ENCODE measurements around the gene CEACAM19.
"Not testable (repeated sequence)": the region's sequence is repeated elsewhere in the genome, so short reads cannot be mapped to it uniquely, and the experiment has no call there.

Gene CEACAM19

DNA sequence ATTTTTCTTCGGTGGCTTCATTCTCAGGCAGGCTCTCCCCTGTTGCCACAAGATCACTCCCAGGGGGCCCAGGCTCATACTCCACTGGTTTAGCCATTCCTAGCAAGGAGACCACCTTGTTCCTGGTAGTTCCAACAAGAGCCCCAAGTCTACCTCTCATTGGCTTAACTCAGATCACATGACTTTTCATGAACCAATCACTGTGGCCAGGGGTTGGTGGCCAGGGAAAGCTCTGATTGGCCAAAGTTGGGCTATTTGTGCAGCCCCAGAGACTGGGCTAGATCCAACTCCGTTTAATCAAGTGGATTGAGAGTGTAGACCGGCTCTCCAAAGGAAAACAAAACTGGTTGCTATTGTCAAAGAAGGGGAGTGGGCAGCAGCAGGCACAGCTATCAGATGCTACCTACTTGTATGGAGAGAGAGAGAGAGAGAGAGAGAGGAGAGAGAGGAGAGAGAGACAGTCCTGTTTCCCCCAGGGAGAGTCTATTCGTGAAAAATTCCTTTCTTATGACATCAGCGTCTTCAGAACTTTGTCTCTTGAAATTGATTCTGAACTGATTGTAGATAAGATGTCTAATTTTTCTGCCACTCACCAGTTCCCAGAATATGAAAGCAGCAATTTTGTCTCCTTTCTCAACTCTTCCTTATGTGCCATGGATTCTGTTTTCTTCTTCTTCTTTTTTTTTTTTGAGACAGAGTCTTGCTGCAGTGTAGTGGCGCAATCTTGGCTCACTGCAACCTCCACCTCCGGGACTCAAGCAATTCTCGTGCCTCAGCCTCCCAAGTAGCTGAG, 5.9 kb downstream of the CEACAM19 start:
- DNase-seq, result no peak

DNA sequence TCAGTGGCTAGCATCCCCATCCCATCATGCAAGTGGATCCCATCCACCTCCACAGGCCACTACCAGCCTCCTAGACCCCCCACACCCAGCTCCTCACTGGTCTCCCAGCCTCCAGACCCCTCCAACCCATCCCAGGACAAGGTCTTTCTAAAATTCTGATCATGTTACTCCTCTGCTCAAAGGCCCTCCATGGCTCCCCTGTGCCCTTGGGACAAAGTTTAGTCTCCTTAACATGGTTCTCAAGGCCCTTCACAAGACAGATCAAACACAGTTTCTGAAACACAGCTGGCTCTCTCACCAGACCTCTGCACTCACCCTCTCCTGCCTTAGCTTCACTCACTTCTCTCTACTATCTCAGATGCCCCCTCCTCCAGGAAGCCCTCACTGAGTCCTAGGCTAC, 9.3 kb downstream of the CEACAM19 start:
- no peak for DNase-seq

DNA sequence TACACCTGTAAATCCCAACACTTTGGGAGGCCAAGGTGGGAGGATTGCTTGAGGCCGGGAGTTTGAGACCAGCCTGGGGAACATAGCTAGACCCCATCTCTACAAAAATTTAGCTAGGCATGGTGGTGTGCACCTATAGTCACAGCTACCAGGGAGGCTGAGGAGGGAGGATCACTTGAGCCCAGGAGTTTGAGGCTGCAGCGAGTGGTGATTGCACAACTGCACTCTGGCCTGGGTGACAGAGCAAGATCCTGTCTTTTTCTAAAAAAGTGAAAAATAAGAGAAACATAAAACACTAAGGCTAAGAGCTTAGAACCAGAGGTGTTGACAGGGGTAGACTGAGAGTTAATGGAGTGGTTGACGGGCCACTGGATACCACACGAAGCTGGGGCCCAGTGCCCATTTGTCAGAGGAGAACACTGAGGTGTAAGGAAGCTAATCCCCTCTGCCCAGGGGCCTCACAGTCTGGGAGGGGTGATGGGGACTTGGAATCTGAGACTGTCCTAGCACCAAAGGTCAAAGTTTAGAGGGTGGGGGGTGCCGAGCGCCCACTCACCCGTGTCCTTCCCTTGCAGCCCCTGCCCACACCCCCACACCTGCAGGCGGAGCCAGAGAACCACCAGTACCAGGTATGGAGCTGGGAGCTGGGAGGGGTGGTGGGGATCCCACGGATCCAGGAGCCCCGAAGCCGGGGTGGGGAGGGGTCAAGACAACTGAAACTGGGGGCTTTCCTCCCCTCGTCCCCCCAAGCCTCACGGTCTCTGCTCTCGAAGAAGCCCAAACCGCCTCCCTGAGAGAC, 10.9 kb downstream of the CEACAM19 start:
- DNase-seq, result no peak

DNA sequence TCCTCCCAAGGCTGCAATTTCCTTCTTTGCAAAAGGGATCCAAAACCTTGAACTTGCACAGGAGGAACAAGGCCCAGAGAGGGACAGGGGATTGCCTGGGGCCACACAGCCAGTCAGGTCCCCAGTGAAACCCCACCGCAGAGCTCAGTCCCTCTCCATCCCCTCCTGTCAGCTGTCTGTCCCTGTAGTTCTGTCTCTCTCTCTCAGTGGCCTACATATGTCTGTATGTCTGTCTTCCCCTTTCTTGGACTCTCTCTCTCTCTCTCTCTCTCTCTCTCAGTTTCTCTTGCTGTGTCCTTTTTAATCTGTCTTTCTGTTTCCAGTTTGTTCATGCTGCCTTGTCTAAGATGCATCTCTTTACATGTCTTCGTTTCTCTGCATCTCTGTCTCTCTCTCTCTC, 11.5 kb downstream of the CEACAM19 start:
- DNase-seq, result no peak

DNA sequence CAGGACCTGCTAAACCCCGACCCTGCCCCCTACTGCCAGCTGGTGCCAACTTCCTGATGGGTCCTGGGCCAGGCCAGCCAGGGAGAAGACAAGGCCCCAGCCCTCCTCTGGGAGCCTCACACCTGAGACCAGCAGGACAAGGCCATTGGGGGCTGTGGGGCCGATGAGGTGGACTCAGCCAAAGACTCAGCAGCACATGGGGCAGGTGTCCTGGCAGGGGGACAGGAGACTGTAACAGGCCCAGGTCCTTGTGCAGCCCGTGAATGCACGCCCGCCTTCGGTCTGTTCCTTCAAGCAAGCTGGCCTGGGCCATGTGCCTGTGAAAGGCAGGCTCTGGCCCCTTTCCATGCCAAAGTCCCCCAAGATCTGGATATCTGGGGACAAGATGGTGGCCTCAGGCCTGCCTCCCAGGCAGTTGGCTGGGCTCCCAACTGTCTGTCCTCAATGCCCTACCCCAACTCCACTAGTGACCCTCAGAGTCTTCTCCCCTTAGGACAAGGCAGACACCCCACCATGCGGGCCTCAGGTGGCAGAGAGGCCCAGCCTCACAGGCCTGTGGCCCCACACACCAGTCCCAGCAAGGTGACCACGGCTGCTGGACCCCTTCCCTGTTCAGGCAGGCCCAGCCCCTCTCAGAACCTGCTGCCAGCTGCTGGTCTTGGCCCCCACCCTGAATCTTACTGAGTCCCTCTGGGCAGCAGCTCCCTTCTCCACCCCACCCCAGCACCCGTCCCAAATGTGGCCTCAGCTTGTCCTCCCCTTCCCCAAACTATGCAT, 12.3 kb downstream of the CEACAM19 start:
- DNase-seq, result no peak

DNA sequence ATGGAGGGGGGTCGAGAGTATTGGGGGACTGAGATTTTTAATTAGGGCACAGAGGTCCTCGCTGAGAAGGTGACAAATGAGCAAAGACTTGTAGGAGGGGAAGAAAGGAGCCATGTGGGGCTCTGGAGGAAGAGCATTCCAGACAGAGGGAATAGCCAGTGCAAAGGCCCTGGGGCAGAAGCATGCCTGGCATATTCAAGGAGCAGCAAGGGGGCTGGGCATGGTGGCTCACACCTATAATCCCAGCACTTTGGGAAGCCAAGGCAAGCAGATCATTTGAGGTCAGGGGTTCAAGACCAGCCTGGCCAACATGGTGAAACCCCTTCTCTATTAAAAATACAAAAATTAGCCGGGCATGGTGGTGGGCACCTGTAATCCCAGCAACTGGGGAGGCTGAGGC, 13.1 kb downstream of the CEACAM19 start:
- DNase-seq, result not testable (repeated sequence)

DNA sequence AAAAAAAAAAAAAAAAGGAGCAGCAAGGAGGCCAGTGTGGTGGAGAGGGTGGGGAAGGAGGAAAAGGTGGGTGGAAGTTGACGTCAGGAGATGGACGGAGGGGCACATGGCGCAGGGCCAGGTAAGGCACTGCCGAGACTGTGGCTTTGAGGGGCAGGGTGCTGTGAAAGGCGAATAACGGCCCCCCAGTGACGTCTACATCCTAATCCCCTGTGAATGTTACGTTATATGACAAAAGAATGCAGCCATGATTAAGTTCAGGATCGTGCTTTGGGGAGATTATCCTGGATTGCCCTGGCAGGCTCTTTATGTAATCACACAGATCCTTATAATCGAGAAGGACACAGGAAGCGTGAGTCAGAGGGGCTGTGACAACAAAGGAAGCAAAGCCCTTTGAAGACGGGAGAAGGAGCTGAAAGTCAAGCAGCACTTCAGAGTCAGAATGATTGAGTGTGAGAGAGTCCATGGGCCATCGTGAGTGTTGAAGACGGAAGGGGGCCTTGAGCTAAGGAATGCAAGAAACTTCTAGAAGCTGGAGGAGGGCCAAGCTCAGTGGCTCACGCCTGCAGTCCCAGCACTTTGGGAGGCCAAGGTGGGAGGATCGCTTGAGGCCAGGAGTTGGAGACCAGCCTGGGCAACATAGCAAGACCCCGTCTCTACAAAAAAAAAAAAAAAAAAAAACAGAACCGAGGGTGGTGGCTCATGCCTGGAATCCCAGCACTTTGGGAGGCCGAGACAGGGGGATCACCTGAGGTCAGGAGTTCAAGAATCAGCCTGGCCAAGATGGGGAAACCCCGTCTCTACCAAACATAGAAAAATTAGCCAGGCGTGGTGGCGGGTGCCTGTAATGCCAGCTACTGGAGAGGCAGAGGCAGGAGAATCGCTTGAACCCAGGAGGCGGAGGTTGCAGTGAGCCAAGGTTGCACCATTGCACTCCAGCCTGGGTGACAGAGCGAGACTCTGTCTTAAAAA, 13.9 kb downstream of the CEACAM19 start:
- no peak for DNase-seq

DNA sequence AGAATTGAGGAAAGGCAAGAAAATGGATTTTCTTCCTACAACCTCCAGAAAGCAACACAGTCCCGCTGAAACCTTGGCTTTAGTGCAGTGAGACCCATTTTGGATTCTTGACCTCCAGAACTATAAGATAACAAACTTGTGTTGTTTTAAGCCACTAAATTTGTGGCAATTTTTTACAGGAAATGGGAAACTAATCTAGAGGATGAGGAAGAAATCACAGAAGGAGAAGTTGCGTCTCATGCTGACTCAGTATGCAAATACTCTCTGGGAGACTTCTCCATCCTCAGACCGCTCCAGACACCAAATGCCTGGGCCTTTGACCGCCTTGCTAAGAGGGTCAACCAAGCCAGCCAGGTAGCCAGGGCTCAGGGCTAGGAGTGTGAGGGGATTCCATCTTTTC, 14.6 kb downstream of the CEACAM19 start:
- DNase-seq, result no peak

DNA sequence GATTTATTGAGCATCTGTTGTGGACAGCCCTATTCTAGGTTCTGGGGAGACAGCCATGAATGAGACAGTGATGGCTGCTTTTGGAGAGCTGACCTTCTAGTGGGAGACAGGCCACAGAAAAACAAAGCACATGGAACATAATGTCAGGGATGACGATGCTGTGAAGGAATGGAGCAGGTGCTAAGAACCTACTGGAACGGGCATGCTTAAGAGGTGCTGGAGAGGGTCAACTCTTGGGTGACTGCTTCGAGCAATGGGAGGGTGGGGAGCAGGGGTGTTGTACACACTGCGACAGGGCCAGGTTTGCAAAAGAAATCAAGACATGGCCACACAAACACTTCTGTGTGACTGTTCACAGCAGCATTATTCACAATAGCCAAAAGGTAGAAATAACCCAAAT, 15.6 kb downstream of the CEACAM19 start:
- DNase-seq, result no peak

DNA sequence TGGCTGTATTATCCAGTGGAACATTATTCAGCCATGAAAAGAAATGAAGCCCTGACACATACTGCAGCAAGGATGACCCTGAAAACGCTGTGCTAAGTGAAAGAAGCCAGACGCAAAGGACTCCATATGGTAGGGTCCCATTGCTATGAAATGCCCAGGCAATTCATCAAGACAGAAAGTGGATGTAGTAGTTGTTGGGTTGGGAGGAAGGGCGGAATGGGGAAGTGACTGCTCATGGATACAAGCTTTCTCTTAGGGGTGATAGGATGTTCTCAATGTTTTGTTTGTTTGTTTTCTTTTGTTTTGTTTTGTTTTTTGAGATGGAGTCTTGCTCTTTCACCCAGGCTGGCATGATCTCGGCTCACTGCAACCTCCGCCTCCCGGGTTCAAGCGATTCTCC, 16.6 kb downstream of the CEACAM19 start:
- DNase-seq, result no peak

DNA sequence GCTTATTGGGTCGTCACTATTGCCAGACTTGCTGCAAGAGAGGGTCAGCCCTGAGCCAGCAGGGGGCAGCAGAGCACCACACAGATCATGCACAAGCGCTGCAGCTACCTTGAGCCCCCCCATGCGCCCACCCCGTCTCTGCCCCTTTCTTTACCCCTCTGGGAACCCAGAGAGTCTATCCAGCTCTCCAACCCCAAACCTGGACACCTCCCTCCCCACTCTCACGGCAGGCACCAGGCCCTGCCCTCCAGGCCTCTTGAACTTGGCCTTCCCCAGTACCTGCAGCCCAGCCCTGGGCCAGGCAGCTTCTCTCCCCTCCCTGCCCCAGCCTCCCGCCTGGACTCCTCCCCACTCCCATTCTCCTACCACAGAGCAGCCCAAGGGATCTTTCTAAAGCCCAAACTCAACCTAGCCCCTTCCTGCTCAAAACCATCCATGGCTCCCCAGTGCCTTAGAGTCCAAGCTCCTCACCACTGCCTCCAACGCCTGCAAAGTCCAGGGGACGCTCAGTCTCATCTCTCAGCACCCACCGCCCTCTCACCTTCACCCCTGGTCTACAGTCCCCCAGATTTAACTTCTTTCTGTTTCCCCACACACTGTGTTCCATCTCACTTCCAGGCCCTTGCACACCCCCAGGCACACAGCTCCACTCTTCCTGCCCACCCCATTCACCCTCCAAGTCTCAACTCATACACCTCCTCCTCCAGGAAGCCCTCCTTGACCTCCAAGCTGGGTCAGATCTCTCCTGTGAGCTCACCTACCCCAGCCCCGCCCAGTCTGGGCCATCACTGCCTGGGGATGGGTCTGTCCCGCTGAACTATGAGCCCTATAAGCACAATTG, 18.2 kb downstream of the CEACAM19 start:
- DNase-seq, result peak; percentile 87

DNA sequence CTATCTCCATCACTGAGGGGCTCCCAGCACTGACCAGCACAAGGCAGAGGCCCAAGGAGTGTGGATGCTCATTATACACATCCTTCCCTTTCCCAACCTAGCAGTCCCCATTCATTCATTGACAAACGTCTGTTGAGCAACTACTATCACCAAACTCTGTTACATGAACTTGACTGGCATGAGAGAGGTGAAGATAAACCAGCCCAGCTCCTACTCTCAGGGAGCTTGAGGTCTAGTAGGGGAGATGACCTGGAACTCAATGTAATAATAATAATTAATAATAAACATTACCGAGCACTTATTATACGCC, 18.8 kb downstream of the CEACAM19 start:
- DNase-seq, result no peak

DNA sequence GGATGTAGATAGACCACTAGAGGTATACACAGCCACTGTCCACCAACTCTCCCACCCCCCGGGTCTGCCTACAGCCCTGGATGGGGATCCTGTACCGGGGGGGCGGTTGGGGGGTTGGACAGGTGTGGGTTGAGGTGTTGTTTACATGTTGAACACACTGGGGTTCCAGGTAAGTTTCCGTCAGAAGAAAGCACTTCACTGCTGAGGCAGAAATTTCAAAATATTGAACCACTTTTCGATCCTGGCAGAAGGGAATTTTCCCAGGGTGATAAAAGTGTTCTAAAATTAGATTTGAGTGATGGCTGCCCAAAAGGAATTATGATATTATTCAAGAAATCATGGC, 21.1 kb downstream of the CEACAM19 start:
- no peak for DNase-seq

DNA sequence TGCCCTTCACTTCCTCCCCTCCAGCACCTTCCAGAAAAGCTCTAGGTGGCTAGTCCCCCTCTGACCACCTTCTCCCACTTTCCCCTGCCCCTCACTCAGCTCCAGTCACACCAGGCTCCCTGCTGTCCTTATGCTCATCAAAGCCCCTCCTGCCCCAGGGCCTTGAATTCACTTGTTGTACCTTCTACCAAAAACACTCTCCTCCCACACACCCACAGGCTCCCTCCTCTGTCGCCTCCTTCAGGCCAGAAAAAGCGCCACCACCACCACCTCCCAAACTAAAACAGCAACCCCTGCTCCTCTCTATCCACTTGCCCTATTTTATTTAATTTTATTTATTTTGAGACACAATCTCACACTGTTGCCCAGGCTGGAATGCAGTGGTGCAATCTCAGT, 22.9 kb downstream of the CEACAM19 start:
- peak; percentile 58 to 68 for DNase-seq

DNA sequence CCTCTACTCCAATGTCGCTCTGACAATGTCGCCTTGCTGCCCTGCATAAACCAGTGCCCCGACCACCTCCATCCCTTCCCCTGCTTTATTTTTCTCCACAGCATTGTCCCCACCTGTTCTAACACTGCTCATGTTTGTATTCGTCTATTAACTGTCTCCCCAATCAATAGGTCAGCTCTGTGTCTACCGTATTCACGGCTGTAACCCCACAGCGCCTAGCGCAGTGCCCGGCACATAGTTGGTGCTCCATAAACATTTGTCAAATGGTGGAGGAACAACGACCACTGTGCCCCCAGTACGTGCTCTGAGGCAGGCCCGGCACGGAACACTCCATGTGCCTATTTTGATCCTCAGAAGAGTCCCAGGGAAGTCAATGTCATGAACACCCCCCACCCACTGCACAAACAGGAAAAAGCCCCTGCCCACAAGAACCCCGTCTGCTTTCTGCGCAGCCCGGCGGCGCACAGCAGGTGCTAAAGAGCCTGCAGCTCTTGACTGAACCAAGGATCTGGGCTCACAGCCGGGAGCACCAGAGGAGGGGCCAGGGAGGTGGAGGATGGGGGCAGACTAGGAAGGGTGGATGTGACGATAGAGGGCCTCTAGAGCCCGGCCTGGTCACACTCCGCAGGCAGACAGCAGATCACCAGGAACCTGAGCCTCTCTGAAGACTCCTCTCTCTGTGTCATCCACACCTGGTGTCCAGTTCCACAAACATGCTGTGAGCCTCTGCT, 25.8 kb downstream of the CEACAM19 start:
- no peak for DNase-seq

DNA sequence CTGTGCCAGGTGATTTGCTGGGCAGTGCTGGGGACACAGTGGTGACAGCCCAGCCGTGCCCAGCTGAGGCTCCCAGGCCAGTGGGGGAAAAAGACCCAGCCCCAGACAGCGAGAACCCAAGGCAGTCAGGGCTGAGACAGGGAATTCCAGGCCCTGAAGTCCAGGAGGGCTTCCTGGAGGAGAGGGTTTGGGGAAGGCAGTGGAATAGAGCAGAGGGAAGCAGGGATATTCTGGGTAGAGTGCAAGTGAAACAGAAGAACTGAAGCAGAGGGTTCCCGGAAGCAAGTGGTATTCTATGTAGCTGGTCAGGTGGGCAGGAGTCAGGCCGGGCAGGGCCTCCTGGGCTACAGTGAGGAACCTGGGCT, 26.4 kb downstream of the CEACAM19 start:
- DNase-seq, result no peak

DNA sequence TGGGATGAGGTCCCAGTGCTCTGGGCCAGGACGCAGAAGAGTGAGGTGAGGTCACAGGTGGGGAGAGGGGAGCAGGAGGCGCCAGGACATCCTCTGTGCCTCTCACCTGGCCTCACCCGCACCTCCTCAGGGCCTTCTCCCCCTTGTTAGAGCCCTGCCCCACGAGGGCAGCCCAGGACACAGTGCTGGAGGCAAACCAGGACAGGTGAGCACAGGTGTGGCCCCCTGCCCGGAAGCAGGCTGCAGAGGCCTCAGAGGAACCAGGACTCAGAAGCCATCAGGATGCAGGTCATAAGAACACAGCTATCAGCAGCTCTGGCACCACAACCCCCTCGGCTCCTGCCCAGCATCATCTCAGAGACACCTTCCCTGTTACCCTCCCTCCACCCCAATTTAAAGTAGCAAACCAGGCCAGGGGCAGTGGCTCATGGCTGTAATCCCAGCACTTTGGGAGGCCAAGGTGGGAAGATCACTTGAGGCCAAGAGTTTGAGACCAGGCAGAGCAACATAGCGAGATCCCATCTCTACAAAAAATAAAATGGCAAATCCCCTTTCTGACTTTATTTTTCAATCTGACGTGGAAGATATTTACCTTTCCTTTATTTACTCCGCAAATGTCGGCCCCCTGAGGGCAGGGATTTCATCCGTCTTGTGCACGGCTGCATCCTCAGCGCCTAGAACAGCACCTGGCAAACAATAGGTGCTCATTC, 27.4 kb downstream of the CEACAM19 start, which contains the start of gene CEACAM16:
Gene CEACAM16, plus strand, starts transcription at position 660 of the 710 bp plus-strand sequence. CDS start 2,306 bp downstream, outside the sequence.
- DNase-seq, result no peak

DNA sequence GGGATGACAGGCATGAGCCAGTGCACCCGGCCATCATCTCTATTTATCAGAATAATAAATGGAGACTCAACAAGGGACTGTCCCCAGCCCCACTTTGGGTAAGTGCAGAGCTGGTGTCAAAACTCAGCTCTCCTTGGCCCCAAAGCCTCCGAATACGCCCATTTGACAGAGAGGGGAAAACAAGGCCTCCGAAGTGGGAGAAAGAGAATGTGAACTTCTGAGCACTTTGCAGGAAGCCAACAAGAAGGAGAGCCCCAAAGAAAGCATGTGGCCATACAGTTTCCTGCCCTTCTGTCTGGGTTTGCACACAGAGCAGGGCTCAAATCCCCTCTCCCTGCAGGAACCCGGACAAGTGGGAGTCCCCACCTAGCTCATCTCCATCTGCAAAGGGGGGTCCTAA, 29.3 kb downstream of the CEACAM19 start:
- DNase-seq, result no peak

DNA sequence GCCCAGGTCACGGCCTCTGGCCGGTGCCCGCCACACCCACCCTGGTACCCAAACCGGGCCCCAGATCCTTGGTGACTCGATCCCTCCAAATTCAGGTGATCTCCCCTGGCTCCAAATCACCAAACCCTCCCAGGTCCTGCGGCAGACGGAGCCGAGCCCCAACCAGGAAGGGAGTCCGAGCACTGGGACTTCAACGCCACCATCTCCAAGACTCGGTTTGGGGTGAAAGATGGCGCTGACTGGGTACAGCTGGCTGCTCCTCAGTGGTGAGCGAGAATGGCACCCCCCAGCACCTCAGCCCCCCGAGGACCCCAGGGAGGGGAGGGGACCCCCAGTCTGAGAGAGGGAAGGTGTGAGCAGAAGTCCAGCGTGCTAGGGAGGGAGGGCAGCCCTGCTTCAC, 29.9 kb downstream of the CEACAM19 start:
- no peak for DNase-seq

DNA sequence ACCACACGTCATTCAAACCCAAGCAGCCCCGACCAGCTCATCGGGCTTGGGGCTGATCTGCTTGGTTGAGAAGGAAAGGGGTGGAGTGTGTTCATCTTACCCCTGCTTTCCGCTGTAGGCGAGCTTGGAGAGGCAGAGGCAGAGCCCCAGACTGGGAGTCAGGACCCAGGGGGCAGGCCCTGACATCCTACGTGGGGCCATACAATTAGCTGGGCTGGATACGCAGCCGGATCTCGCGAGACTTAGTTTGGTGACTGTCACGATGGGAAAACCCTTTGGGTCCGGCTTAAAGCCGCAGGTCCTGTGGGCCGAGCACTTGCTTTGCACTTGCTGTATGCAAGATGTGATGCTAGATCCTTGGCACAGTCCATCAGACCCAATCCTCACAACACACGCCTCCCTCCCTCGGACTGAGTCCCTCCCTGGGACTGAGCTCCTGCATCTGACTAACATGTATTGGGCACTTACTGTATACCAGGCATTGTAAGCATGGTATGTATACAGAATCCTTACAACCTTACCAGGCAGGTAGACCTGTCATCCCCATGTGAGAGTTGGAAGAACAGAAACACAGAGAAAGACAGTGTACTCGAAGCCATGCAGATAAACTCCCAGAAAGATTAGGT, 31.4 kb downstream of the CEACAM19 start:
- DNase-seq, result no peak
